GM12878 (cell line): ENCODE measurements around the gene HYDIN. TPM values are rescaled to one million over a fixed set of nuclear protein-coding genes. Genes with fewer than 3 reads are reported as not detected.

Experiments used
- POLR2AphosphoS5 ChIP-seq: IDR thresholded peaks from 2 replicates; pipeline ENCODE4 v1.6.1; 2011; ENCODE audit warnings: mild to moderate bottlenecking, low read length, inconsistent platforms
- SP1 ChIP-seq: IDR thresholded peaks from one replicate; pipeline ENCODE4 v1.6.1; 2011; ENCODE audit warnings: low read depth, low read length
- polyA plus RNA-seq, 11 experiments: library from polyadenylated mRNA; depleted of rRNA in 4 of 11; unstranded in 6 of 11; stranded (reverse) in 5 of 11; fragments of >200 nt; fragmentation: Nextera tagmentation in 4 of 11; fragmentation: Illumina TruSeq in 1 of 11; extraction: Ambion mirVana in 4 of 11; extraction: Trizol in 1 of 11; gene quantifications; 1 replicate in 1 of 11; 2 replicates in 10 of 11; pipeline versions ENCODE4 v1.2.1 to v1.2.3, GENCODE V29; 2011 to 2016; ENCODE audit warnings: inconsistent platforms in 2 of 11, missing spikeins in 2 of 11, low read depth in 1 of 11
- total RNA-seq, 4 experiments: library from RNA; depleted of rRNA in 3 of 4; stranded (reverse); fragments of >200 nt in 3 of 4; fragmentation: Illumina TruSeq in 1 of 4; extraction: Trizol in 1 of 4; gene quantifications; 2 replicates each; pipeline versions ENCODE4 v1.2.1 to v1.2.3, GENCODE V29; 2013 to 2021
- TF ChIP-seq, protein P1 (sequence below): fragments of 450-650 bp; formaldehyde crosslinking; IDR thresholded peaks from 2 replicates; pipeline ENCODE4 v1.4.0; 2022; ENCODE audit warnings: mild to moderate bottlenecking, moderate library complexity
- TF ChIP-seq, protein P2 (sequence below): fragments of 450-650 bp; IDR thresholded peaks from 2 replicates; pipeline ENCODE4 v1.6.1; 2018; ENCODE audit warnings: mild to moderate bottlenecking, low read depth, moderate library complexity; ENCODE audit not compliant: partially characterized antibody
- TF ChIP-seq, protein P3 (sequence below): IDR thresholded peaks from 2 replicates; pipeline ENCODE4 v1.6.1; 2012; ENCODE audit warnings: low read length, inconsistent platforms
- TF ChIP-seq, protein P4 (sequence below): IDR thresholded peaks from 2 replicates; pipeline ENCODE4 v1.6.1; 2011; ENCODE audit warnings: low read depth, mild to moderate bottlenecking, low read length, moderate library complexity, borderline replicate concordance; ENCODE audit errors: extremely low read depth

HYDIN gene
- total and polyA plus RNA-seq, 10 of the 15 experiments (the other 5 are each of a cell fraction or from before 2014, with no cell fraction given): 0.01 to 0.30 (median 0.10) TPM; not detected in 7

DNA sequence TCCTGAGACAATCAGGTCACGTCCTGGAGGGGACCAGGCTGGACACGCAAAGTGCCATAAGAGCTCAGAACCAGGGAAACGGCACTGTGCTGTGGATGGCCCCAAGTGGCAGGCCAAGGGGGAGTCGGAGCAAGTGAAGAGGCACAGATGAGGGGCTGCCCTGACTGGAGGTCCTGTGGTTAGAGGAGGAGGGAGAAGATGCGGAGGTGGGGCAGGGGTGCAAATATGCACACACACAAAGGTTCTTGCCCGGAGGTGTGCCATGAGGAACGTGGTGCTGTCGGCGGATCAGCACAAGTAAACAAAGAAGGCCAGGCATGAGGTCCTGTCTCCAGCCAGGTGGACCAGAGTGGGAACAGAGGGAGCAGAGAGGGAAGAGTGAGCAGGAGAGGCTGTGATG lies 453.0 kb downstream of the HYDIN start (continued):
- no peak for TF ChIP-seq POLR2AphosphoS5
- TF ChIP-seq, protein P1, sequence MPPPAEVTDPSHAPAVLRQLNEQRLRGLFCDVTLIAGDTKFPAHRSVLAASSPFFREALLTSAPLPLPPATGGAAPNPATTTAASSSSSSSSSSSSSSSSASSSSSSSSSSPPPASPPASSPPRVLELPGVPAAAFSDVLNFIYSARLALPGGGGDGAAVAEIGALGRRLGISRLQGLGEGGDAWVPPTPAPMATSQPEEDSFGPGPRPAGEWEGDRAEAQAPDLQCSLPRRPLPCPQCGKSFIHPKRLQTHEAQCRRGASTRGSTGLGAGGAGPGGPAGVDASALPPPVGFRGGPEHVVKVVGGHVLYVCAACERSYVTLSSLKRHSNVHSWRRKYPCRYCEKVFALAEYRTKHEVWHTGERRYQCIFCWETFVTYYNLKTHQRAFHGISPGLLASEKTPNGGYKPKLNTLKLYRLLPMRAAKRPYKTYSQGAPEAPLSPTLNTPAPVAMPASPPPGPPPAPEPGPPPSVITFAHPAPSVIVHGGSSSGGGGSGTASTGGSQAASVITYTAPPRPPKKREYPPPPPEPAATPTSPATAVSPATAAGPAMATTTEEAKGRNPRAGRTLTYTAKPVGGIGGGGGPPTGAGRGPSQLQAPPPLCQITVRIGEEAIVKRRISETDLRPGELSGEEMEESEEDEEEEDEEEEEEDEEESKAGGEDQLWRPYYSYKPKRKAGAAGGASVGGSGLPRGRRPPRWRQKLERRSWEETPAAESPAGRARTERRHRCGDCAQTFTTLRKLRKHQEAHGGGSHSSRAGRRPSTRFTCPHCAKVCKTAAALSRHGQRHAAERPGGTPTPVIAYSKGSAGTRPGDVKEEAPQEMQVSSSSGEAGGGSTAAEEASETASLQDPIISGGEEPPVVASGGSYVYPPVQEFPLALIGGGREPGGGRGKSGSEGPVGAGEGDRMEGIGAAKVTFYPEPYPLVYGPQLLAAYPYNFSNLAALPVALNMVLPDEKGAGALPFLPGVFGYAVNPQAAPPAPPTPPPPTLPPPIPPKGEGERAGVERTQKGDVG (CRISPR knock-in tag): no peak
- TF ChIP-seq, protein P2, sequence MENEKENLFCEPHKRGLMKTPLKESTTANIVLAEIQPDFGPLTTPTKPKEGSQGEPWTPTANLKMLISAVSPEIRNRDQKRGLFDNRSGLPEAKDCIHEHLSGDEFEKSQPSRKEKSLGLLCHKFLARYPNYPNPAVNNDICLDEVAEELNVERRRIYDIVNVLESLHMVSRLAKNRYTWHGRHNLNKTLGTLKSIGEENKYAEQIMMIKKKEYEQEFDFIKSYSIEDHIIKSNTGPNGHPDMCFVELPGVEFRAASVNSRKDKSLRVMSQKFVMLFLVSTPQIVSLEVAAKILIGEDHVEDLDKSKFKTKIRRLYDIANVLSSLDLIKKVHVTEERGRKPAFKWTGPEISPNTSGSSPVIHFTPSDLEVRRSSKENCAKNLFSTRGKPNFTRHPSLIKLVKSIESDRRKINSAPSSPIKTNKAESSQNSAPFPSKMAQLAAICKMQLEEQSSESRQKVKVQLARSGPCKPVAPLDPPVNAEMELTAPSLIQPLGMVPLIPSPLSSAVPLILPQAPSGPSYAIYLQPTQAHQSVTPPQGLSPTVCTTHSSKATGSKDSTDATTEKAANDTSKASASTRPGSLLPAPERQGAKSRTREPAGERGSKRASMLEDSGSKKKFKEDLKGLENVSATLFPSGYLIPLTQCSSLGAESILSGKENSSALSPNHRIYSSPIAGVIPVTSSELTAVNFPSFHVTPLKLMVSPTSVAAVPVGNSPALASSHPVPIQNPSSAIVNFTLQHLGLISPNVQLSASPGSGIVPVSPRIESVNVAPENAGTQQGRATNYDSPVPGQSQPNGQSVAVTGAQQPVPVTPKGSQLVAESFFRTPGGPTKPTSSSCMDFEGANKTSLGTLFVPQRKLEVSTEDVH: no peak
- no peak for TF ChIP-seq SP1
- TF ChIP-seq, protein P3, sequence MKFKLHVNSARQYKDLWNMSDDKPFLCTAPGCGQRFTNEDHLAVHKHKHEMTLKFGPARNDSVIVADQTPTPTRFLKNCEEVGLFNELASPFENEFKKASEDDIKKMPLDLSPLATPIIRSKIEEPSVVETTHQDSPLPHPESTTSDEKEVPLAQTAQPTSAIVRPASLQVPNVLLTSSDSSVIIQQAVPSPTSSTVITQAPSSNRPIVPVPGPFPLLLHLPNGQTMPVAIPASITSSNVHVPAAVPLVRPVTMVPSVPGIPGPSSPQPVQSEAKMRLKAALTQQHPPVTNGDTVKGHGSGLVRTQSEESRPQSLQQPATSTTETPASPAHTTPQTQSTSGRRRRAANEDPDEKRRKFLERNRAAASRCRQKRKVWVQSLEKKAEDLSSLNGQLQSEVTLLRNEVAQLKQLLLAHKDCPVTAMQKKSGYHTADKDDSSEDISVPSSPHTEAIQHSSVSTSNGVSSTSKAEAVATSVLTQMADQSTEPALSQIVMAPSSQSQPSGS: no peak
- TF ChIP-seq, protein P4, sequence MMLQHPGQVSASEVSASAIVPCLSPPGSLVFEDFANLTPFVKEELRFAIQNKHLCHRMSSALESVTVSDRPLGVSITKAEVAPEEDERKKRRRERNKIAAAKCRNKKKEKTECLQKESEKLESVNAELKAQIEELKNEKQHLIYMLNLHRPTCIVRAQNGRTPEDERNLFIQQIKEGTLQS: no peak
